GM12878 (cell line): Measurements from ENCODE around the gene CLTCL1. TPM values are rescaled to one million over a fixed set of nuclear protein-coding genes. Genes with fewer than 3 reads are reported as not detected.

ENCODE experiments used
- ATAC-seq: fragments of 200-7000 bp; cut with Tn5 transposase; 3 replicates; pipeline ENCODE4 v1.9.1; 2020; ENCODE audit warnings: mild to moderate bottlenecking, moderate library complexity
- Bru-seq: library from RNA; stranded (reverse); fragments of 400-500 nt; gene quantifications from one replicate; lab custom pipeline; 2021; lab: Mats Ljungman, UMichigan
- BruChase-seq, 2 experiments: library from RNA; stranded (reverse); fragments of 400-500 nt; gene quantifications; one replicate each; lab custom pipeline; 2021; lab: Mats Ljungman, UMichigan
- BruUV-seq: library from RNA; stranded (reverse); fragments of 400-500 nt; replicated peaks from 2 replicates; lab custom pipeline; 2021; lab: Mats Ljungman, UMichigan
- CTCF ChIA-PET: fragments of 300-600 bp; sonication (Branson Sonifier 250); formaldehyde crosslinking; extraction: SDS; loops from one replicate; lab custom pipeline; 2021; ENCODE audit warnings: inconsistent platforms; lab: Yijun Ruan, JAX
- POLR2A ChIA-PET: fragments of 350-600 bp; formaldehyde crosslinking; extraction: SDS; loops from one replicate; lab custom pipeline; 2021; ENCODE audit warnings: inconsistent platforms; lab: Charles Lee
- RAD21 ChIA-PET: fragments of 300-600 bp; sonication (Branson Sonifier 250); formaldehyde crosslinking; loops from one replicate; lab custom pipeline; 2023; ENCODE audit warnings: antibody characterized with exemption; ENCODE audit not compliant: unreplicated experiment; lab: Charles Lee
- SMC1A ChIA-PET: fragments of 300-600 bp; sonication (Branson Sonifier 250); formaldehyde crosslinking; loops from one replicate; lab custom pipeline; 2023; ENCODE audit not compliant: unreplicated experiment, uncharacterized antibody; lab: Charles Lee
- DNase-seq: peaks from one replicate; pipeline ENCODE4 v3.0.0-alpha.2; 2011; ENCODE audit warnings: low read depth, low spot score
- FAIRE-seq: peaks from 3 replicates; lab custom pipeline; 2011; peaks lifted over from hg19 to GRCh38; lab: Jason Lieb, UNC
- H2AFZ ChIP-seq: 2 replicates; pipeline ENCODE4 v1.6.0; 2011; ENCODE audit warnings: low read depth, low read length, control low read depth; ENCODE audit not compliant: control insufficient read depth
- H3K27ac ChIP-seq: 2 replicates; pipeline ENCODE4 v1.5.1; 2011; ENCODE audit warnings: control low read depth; ENCODE audit not compliant: control insufficient read depth, insufficient read depth
- H3K27me3 ChIP-seq, 2 experiments: replicated peaks in 1 of 2; 2 replicates each; pipeline versions ENCODE4 v1.6.0 to v1.6.1; 2011; ENCODE audit warnings: low read length in 1 of 2; ENCODE audit not compliant: control insufficient read depth in 2 of 2, insufficient read depth in 2 of 2
- H3K36me3 ChIP-seq, 2 experiments: 2 replicates each; pipeline ENCODE4 v1.5.1; 2011; ENCODE audit warnings: low read length in 1 of 2; ENCODE audit not compliant: control insufficient read depth in 2 of 2, insufficient read depth in 2 of 2
- H3K4me1 ChIP-seq: 2 replicates; pipeline ENCODE4 v1.6.1; 2011; ENCODE audit warnings: mild to moderate bottlenecking, low read length, moderate library complexity, mixed read lengths; ENCODE audit not compliant: control insufficient read depth, insufficient read depth
- H3K4me2 ChIP-seq: 2 replicates; pipeline ENCODE4 v1.6.0; 2011; ENCODE audit warnings: control low read depth; ENCODE audit not compliant: control insufficient read depth, insufficient read depth
- H3K4me3 ChIP-seq: fragments of 200-600 bp; sonication (generic); 2 replicates; pipeline ENCODE4 v1.5.1; 2016
- H3K79me2 ChIP-seq: 2 replicates; pipeline ENCODE4 v1.6.0; 2011; ENCODE audit warnings: low read length; ENCODE audit not compliant: control insufficient read depth, insufficient read depth
- H3K9ac ChIP-seq: 2 replicates; pipeline ENCODE4 v1.8.0; 2011; ENCODE audit warnings: low read length, control low read depth, mixed read lengths; ENCODE audit not compliant: control insufficient read depth, insufficient read depth
- H3K9me3 ChIP-seq: replicated peaks from 3 replicates; pipeline ENCODE4 v1.5.1; 2011; ENCODE audit warnings: mild to moderate bottlenecking, low read length; ENCODE audit not compliant: control insufficient read depth, insufficient read depth
- H4K20me1 ChIP-seq: 2 replicates; pipeline ENCODE4 v1.6.0; 2011; ENCODE audit not compliant: control insufficient read depth, insufficient read depth
- CHD1 ChIP-seq: IDR thresholded peaks from 2 replicates; pipeline ENCODE4 v1.6.1; 2012; ENCODE audit warnings: low read depth, low read length, improper control_type of control experiment
- EGR1 ChIP-seq, 2 experiments: IDR thresholded peaks; 1 replicate in 1 of 2; 2 replicates in 1 of 2; pipeline ENCODE4 v1.6.1; 2011 to 2012; ENCODE audit warnings: low read depth in 2 of 2, low read length in 2 of 2, borderline replicate concordance in 1 of 2, mild to moderate bottlenecking in 1 of 2, moderate library complexity in 1 of 2
- LARP7 ChIP-seq: fragments of 450-650 bp; IDR thresholded peaks from 2 replicates; pipeline ENCODE4 v1.6.1; 2017; ENCODE audit warnings: mild to moderate bottlenecking
- MEF2B ChIP-seq: fragments of 450-650 bp; IDR thresholded peaks from 2 replicates; pipeline ENCODE4 v1.6.1; 2018; ENCODE audit warnings: mild to moderate bottlenecking, moderate library complexity; ENCODE audit not compliant: partially characterized antibody, poor library complexity, severe bottlenecking
- PAX5 ChIP-seq: IDR thresholded peaks from 2 replicates; pipeline ENCODE4 v1.6.1; 2011; ENCODE audit warnings: low read depth, low read length, borderline replicate concordance
- PBX3 ChIP-seq: IDR thresholded peaks from 2 replicates; pipeline ENCODE4 v1.6.1; 2011; ENCODE audit warnings: mild to moderate bottlenecking, low read depth, low read length, moderate library complexity; ENCODE audit not compliant: insufficient replicate concordance
- POLR2A ChIP-seq: IDR thresholded peaks from 2 replicates; pipeline ENCODE4 v1.6.1; 2011; ENCODE audit warnings: low read depth, mild to moderate bottlenecking, low read length
- SREBF1 ChIP-seq: IDR thresholded peaks from 2 replicates; pipeline ENCODE4 v1.6.1; 2012; ENCODE audit warnings: mild to moderate bottlenecking, low read length
- USF2 ChIP-seq: IDR thresholded peaks from 2 replicates; pipeline ENCODE4 v1.6.1; 2011; ENCODE audit warnings: low read depth, low read length, improper control_type of control experiment, borderline replicate concordance
- ZBTB40 ChIP-seq: fragments of 450-650 bp; IDR thresholded peaks from 2 replicates; pipeline ENCODE4 v1.6.1; 2016; ENCODE audit warnings: mild to moderate bottlenecking, moderate library complexity, borderline replicate concordance
- WGBS: methylation state at CpG from one replicate; pipeline ENCODE4 v1.1.6; 2016; ENCODE audit warnings: low lambda C conversion rate; ENCODE audit not compliant: insufficient replicate concordance, insufficient coverage; ENCODE audit errors: missing lambda C conversion rate; 5-methylcytosine and 5-hydroxymethylcytosine counted together
- in situ Hi-C: fragments of 300-500 bp; cut with MboI; formaldehyde crosslinking; loops from 9 replicates; pipeline ENCODE4 v1.14.3; 2018; ENCODE audit warnings: mixed read lengths
- intact Hi-C: fragments of 100-400 bp; cut with micrococcal nuclease; formaldehyde crosslinking; loops from one replicate; pipeline ENCODE4 v1.14.2; 2022; ENCODE audit not compliant: unreplicated experiment
- long read RNA-seq, 2 experiments: library from polyadenylated mRNA; unstranded; transcript quantifications; one replicate each; pipeline ENCODE4 v2.0.0, GENCODE V29; 2019 to 2020
- polyA minus RNA-seq, 3 experiments: library from RNA; depleted of rRNA, polyadenylated mRNA; stranded (reverse); fragments of >200 nt; gene quantifications; 2 replicates each; pipeline ENCODE4 v1.2.3, GENCODE V29; 2011
- polyA plus RNA-seq, 11 experiments: library from polyadenylated mRNA; depleted of rRNA in 4 of 11; unstranded in 6 of 11; stranded (reverse) in 5 of 11; fragments of >200 nt; fragmentation: Nextera tagmentation in 4 of 11; fragmentation: Illumina TruSeq in 1 of 11; extraction: Ambion mirVana in 4 of 11; extraction: Trizol in 1 of 11; gene quantifications; 1 replicate in 1 of 11; 2 replicates in 10 of 11; pipeline versions ENCODE4 v1.2.1 to v1.2.3, GENCODE V29; 2011 to 2016; ENCODE audit warnings: inconsistent platforms in 2 of 11, missing spikeins in 2 of 11, low read depth in 1 of 11
- total RNA-seq, 4 experiments: library from RNA; depleted of rRNA in 3 of 4; stranded (reverse); fragments of >200 nt in 3 of 4; fragmentation: Illumina TruSeq in 1 of 4; extraction: Trizol in 1 of 4; gene quantifications; 2 replicates each; pipeline versions ENCODE4 v1.2.1 to v1.2.3, GENCODE V29; 2013 to 2021

The CLTCL1 gene
- 0.63 and 0.95 TPM in 2 replicates for total RNA-seq (2013; cell fraction: nucleolus; rRNA removed)
- under 0.01 and 0.05 TPM in 2 replicates for total RNA-seq (2014; rRNA removed)
- not detected in 2 replicates for total RNA-seq (2014; rRNA removed; fragmentation: Illumina TruSeq; extraction: Trizol)
- total RNA-seq (2021): 0.16 and 0.18 TPM in 2 replicates
- 0.12 TPM for polyA plus RNA-seq (2011; ENCODE audit: low read depth)
- 0.07 and 0.35 TPM in 2 replicates for polyA plus RNA-seq (2011; rRNA removed)
- polyA plus RNA-seq (2011; cell fraction: cytosol; rRNA removed): 0.15 and 0.31 TPM in 2 replicates
- polyA plus RNA-seq (2011; cell fraction: nucleus; rRNA removed): 0.33 and 0.47 TPM in 2 replicates
- 0.05 and 0.36 TPM in 2 replicates for polyA plus RNA-seq (2012)
- polyA plus RNA-seq (2014; fragmentation: Illumina TruSeq; extraction: Trizol): 0.07 TPM in 1 of 2 replicates, not detected in the other
- polyA plus RNA-seq (2014; fragmentation: Nextera tagmentation; extraction: Ambion mirVana): under 1 TPM in 1 of 2 experiments, not detected in 1; 0.04 TPM
- 0.13 TPM in 1 of 2 replicates, not detected in the other for polyA plus RNA-seq (2014; rRNA removed)
- under 1 TPM; 0.11 to 0.16 TPM for polyA plus RNA-seq (2016; fragmentation: Nextera tagmentation; extraction: Ambion mirVana)
- 0.15 and 0.46 TPM in 2 replicates for polyA minus RNA-seq (2011; rRNA and poly(A)+ RNA removed)
- 0.52 TPM in 1 of 2 replicates, not detected in the other for polyA minus RNA-seq (2011; cell fraction: cytosol; rRNA and poly(A)+ RNA removed)
- 0.77 and 0.85 TPM in 2 replicates for polyA minus RNA-seq (2011; cell fraction: nucleus; rRNA and poly(A)+ RNA removed)
- percentile 18 among the genes with signal in this experiment for Bru-seq, nascent RNA
- BruChase-seq, experiment 1, labeled RNA remaining after a 6-hour chase: percentile 15 among the genes with signal in this experiment
- percentile 16 among the genes with signal in this experiment for BruChase-seq, experiment 2, labeled RNA remaining after a 2-hour chase
- long read RNA-seq, experiment 1: 0 reads
- long read RNA-seq, experiment 2: 0 reads

- peak within 1 kb of the TSS; percentile 99 for H3K4me2 ChIP-seq
- H3K9me3 ChIP-seq: no peaks in the 10 kb centered on the region
- H3K27ac ChIP-seq: peak within 1 kb of the TSS; percentile 34; the same call in 1 of the 2 replicates
- H3K27me3 ChIP-seq: peaks cover 7 to 15% of the 10 kb centered on the region in 2 experiments
- peak within 1 kb of the TSS; percentile 96 for H3K4me3 ChIP-seq
- H3K9ac ChIP-seq: peak within 1 kb of the TSS; percentile 79
- no peaks in the 10 kb centered on the region for H3K79me2 ChIP-seq
- H3K36me3 ChIP-seq: no peaks in the 10 kb centered on the region
- FAIRE-seq: peak; percentile 73
- POLR2A ChIA-PET: interaction anchor here (0.7 to 1.0 kb wide), 2 partner anchors 113 to 187 kb away, joined by 3 read pairs; partner anchors contain the start of genes SLC25A1 and UFD1
- no peaks in the 10 kb centered on the region for H4K20me1 ChIP-seq
- CTCF ChIA-PET: interaction anchor here (1.1 to 1.8 kb wide), 3 partner anchors 147 to 618 kb away, joined by 3 to 4 read pairs (median 3); partner anchors contain the start of gene ESS2
- intact Hi-C loops: loop anchor here (10.0 kb wide), 2 partner anchors 133 to 183 kb away; partner anchors contain the start of genes CDC45 and UFD1
- DNase-seq: peak; percentile 21
- peak within 1 kb of the TSS; percentile 99 for H2AFZ ChIP-seq
- peaks cover 9% of the 10 kb centered on the region for H3K4me1 ChIP-seq
- RAD21 ChIA-PET: interaction anchor here (1.0 to 1.3 kb wide), 3 partner anchors 69 to 113 kb away, joined by 3 read pairs; partner anchors contain the start of gene SLC25A1
- SMC1A ChIA-PET: interaction anchor here (0.7 to 1.2 kb wide), 3 partner anchors 15 to 338 kb away, joined by 3 to 4 read pairs (median 4); no protein-coding TSS in a partner anchor
- in situ Hi-C loops: loop anchor here (5.0 kb wide), 1 partner anchor 110 kb away; no protein-coding TSS in a partner anchor
- peak; percentile 82 for ATAC-seq
- WGBS: 1% methylated on average over 51 of the region's 74 CpGs
- no TSS peak for BruUV-seq
- TF ChIP-seq MEF2B (peak; percentile 18), CHD1 (no peak), PBX3 (peak; percentile 80), POLR2A (peak; percentile 58), EGR1 (IDR thresholded peaks at IDR 0.05; ENCODE audit: borderline replicate concordance in 1 of 2, low read depth in 2 of 2, low read length in 2 of 2) (peak in 1 of 2 experiments; percentile 18; a peak in 1 of 3 replicates), LARP7 (0 out of 2 replicates have a peak, but pooled peaks have one; percentile 10), USF2 (no peak), ZBTB40 (peak; percentile 26; the same call in 1 of the 2 replicates), PAX5 (peak; percentile 39; the same call in 1 of the 2 replicates), SREBF1 (no peak)
These were observed at the start of gene CLTCL1 for GRCh38 chr22:19291580-19292457. CLTCL1 (minus strand) TSS chr22:19291719; CDS start chr22:19291641, 78 bp downstream.
